ENCODE results near the gene KRTAP4-7.
"Not testable (repeated sequence)": the region's sequence is repeated elsewhere in the genome, so short reads cannot be mapped to it uniquely, and the experiment has no call there.

The KRTAP4-7 gene

GRCh38 chr17:41084100-41084856 is at the start of gene KRTAP4-7:
TSS of gene KRTAP4-7 (plus strand) at chr17:41084150. CDS start at chr17:41084207, 57 bp downstream.
- DNase-seq (ENCODE audit: low read depth), result not testable (repeated sequence)

GRCh38 chr17:41034346-41034935 is 49.5 kb upstream of the KRTAP4-7 start, which contains the start of gene KRTAP1-3:
TSS of gene KRTAP1-3 (minus strand) at chr17:41034874. CDS start at chr17:41034821, 53 bp downstream.
- not testable (repeated sequence) for DNase-seq (ENCODE audit: low read depth)

- no peak for DNase-seq (ENCODE audit: low read depth)
Observed at GRCh38 chr17:41037853-41038350, 46.0 kb upstream of the KRTAP4-7 start.

- DNase-seq (ENCODE audit: low read depth), result not testable (repeated sequence)
Observed at GRCh38 chr17:41040783-41041571, 43.0 kb upstream of the KRTAP4-7 start, which contains the start of gene KRTAP1-1. TSS of gene KRTAP1-1 (minus strand) at chr17:41041450. CDS start at chr17:41041397, 53 bp downstream.

- DNase-seq (ENCODE audit: low read depth), result no peak
Observed at GRCh38 chr17:41042953-41043352, 41.0 kb upstream of the KRTAP4-7 start.

- DNase-seq (ENCODE audit: low read depth), result not testable (repeated sequence)
Observed at GRCh38 chr17:41046735-41047465, 37.0 kb upstream of the KRTAP4-7 start, which contains the start of gene KRTAP2-1. TSS of gene KRTAP2-1 (minus strand) at chr17:41047316. CDS start at chr17:41047267, 49 bp downstream.

- DNase-seq (ENCODE audit: low read depth), result peak; percentile 56
Observed at GRCh38 chr17:41048441-41048840, 35.5 kb upstream of the KRTAP4-7 start.

GRCh38 chr17:41049110-41049509 is 34.8 kb upstream of the KRTAP4-7 start:
- peak; percentile 90 for DNase-seq (ENCODE audit: low read depth)

GRCh38 chr17:41052566-41052965 is 31.4 kb upstream of the KRTAP4-7 start:
- DNase-seq (ENCODE audit: low read depth), result peak; percentile 53

GRCh38 chr17:41054025-41054424 is 29.9 kb upstream of the KRTAP4-7 start:
- no peak for DNase-seq (ENCODE audit: low read depth)

GRCh38 chr17:41054556-41054955 is 29.4 kb upstream of the KRTAP4-7 start:
- not testable (repeated sequence) for DNase-seq (ENCODE audit: low read depth)

GRCh38 chr17:41055130-41055529 is 28.8 kb upstream of the KRTAP4-7 start, which contains the start of gene KRTAP2-2:
TSS of gene KRTAP2-2 (minus strand) at chr17:41055230. CDS start at chr17:41055211, 19 bp downstream.
- DNase-seq (ENCODE audit: low read depth), result not testable (repeated sequence)

GRCh38 chr17:41057547-41057946 is 26.4 kb upstream of the KRTAP4-7 start:
- DNase-seq (ENCODE audit: low read depth), result no peak

- DNase-seq (ENCODE audit: low read depth), result peak; percentile 58
Observed at GRCh38 chr17:41058741-41059140, 25.2 kb upstream of the KRTAP4-7 start.

GRCh38 chr17:41059276-41060051 is 24.5 kb upstream of the KRTAP4-7 start:
- peak; percentile 96 for DNase-seq (ENCODE audit: low read depth)

- DNase-seq (ENCODE audit: low read depth), result peak; percentile 96
Observed at GRCh38 chr17:41060052-41060604, 23.8 kb upstream of the KRTAP4-7 start, which contains the start of gene KRTAP2-3. TSS of gene KRTAP2-3 (minus strand) at chr17:41060114. CDS start at chr17:41060050, 64 bp downstream.

GRCh38 chr17:41061964-41062363 is 22.0 kb upstream of the KRTAP4-7 start:
- DNase-seq (ENCODE audit: low read depth), result peak; percentile 97

GRCh38 chr17:41063449-41063848 is 20.5 kb upstream of the KRTAP4-7 start:
- DNase-seq (ENCODE audit: low read depth), result no peak

GRCh38 chr17:41064301-41064700 is 19.6 kb upstream of the KRTAP4-7 start:
- DNase-seq (ENCODE audit: low read depth), result no peak
